Stimulated activated CD8-positive, alpha-beta memory T cell treated with anti-CD3 and anti-CD28 coated beads, Interleukin-7, amount 100 ng/mL, for 1 hour (primary cell): ENCODE results near the gene SART1.

Experiments used
- DNase-seq, 2 donors: peaks; one replicate each; pipeline ENCODE4 v3.0.0-alpha.2; 2020; ENCODE audit warnings: low read depth in 2 of 2

SART1 gene

GRCh38 chr11:65964906-65965305 lies 3.4 kb downstream of the SART1 start:
- DNase-seq: no peak

GRCh38 chr11:65965986-65966762 lies 4.6 kb downstream of the SART1 start:
- no peak for DNase-seq

- DNase-seq: no peak
Measured at GRCh38 chr11:65967329-65967934, 5.9 kb downstream of the SART1 start.

- DNase-seq: no peak
Measured at GRCh38 chr11:65968600-65969482, 7.3 kb downstream of the SART1 start.

GRCh38 chr11:65972116-65972515 lies 10.6 kb downstream of the SART1 start:
- no peak for DNase-seq

- DNase-seq: no peak
Measured at GRCh38 chr11:65973439-65974110, 12.0 kb downstream of the SART1 start.

- DNase-seq: no peak
Measured at GRCh38 chr11:65975771-65976170, 14.2 kb downstream of the SART1 start.

- no peak for DNase-seq
Measured at GRCh38 chr11:65976216-65977176, 15.0 kb downstream of the SART1 start.

GRCh38 chr11:65977621-65978390 lies 16.3 kb downstream of the SART1 start:
- DNase-seq: no peak

- no peak for DNase-seq
Measured at GRCh38 chr11:65978391-65979238, 17.1 kb downstream of the SART1 start.

GRCh38 chr11:65979261-65979759 lies 17.8 kb downstream of the SART1 start:
- DNase-seq: no peak

GRCh38 chr11:65981101-65981740 lies 19.7 kb downstream of the SART1 start:
- DNase-seq: no peak

GRCh38 chr11:65981972-65982823 lies 20.7 kb downstream of the SART1 start:
- DNase-seq: no peak

GRCh38 chr11:65982824-65983588 lies 21.5 kb downstream of the SART1 start:
- no peak for DNase-seq

GRCh38 chr11:65983589-65983987 lies 22.1 kb downstream of the SART1 start:
- no peak for DNase-seq

GRCh38 chr11:65987336-65987735 lies 25.8 kb downstream of the SART1 start:
- DNase-seq: no peak
